Purkinje cell (primary cell): ENCODE results near the gene ZBTB38. TPM values are rescaled to one million over a fixed set of nuclear protein-coding genes. Genes with fewer than 3 reads are reported as not detected.

Experiments used
- polyA plus RNA-seq: library from polyadenylated mRNA; unstranded; fragments of >200 nt; fragmentation: Nextera tagmentation; gene quantifications from 2 replicates; pipeline ENCODE4 v1.2.1, GENCODE V29; 2014

The ZBTB38 gene
- polyA plus RNA-seq, result 77.4 and 116 TPM in 2 replicates

GRCh38 chr3:141368062-141368924, at the start of gene ZBTB38:
Gene ZBTB38, plus strand, starts transcription at chr3:141368504. Its CDS starts 73,885 bp downstream, at chr3:141442389.

Other genes with a start within 250 kb of the ZBTB38 start
- gene PXYLP1, start 136.7 kb upstream of the ZBTB38 start, polyA plus RNA-seq, result 37.4 and 43.3 TPM in 2 replicates
- gene RASA2, start 118.5 kb downstream of the ZBTB38 start, polyA plus RNA-seq, result 2.7 and 3.2 TPM in 2 replicates